SKM-1 (cell line): ENCODE results near the gene LBHD2.

Experiments
- DNase-seq: peaks from one replicate; lab custom pipeline; 2025; ENCODE audit not compliant: unreplicated experiment; lab: John Stamatoyannopoulos, UW

The LBHD2 gene

GRCh38 chr14:103089386-103090335 lies 5.7 kb downstream of the LBHD2 start:
- DNase-seq = no peak

DNA sequence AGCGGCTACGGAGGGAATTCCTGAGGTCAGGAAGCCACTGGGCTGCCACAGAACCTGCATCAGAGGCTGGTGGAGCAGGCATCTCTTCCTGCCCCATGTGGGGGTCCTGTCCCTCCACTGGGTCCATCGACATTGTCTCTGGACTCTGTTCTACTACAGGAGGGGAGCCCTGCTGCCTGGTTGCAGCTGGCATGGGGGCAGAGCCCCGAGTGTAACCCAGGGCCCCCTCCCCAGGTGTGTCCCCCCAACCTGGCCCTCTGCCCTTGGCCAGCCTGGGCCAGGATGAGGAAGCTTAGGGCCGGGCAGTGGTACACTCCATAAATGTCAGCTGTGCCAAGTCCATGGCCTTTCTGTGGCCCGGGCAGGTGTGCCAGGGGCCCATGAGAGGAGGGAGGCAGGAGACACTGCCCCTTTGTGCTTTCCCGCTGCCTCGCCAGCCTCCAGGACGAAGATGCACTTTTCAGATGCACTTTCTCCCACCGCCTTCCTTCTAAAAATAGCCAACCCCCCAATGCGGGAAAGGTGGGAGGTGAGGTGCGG lies 6.5 kb downstream of the LBHD2 start:
- no peak for DNase-seq

- DNase-seq = no peak
These were observed 7.3 kb downstream of the LBHD2 start for GRCh38 chr14:103091041-103091882.

GRCh38 chr14:103091883-103092222 lies 7.8 kb downstream of the LBHD2 start:
- no peak for DNase-seq

DNA sequence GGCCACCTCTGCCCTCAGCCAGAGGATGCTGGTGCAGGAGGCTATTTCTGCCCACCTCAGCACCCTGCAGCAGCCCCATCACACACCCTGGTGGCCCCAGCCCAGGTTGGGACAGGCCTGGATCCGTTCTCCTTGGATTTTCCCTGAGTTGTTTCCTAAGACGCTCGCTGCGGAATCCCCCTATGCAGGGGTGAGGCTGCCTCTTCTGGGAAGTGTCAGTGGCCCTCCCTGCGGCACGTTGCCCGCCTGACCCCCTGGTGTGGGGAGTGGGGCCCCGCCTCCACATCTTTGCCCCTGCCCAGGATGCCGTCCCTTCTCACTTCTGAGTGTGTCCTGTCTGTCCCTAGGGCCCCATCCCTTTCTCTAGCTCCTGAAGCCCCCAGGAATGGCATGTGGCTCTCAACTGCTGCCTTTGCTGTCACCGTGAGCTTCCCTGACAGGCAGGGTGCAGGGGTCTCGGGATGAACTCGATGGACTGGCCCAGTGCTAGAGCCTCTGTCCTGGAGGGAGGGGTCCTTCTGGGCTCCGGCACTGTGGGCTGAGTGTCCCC lies 9.9 kb downstream of the LBHD2 start:
- DNase-seq = no peak

GRCh38 chr14:103094406-103095209 lies 10.6 kb downstream of the LBHD2 start, which contains the start of gene EXOC3L4:
TSS of gene EXOC3L4 (plus strand) at chr14:103094725. CDS start at chr14:103100220, 5,495 bp downstream.
- DNase-seq = no peak

DNA sequence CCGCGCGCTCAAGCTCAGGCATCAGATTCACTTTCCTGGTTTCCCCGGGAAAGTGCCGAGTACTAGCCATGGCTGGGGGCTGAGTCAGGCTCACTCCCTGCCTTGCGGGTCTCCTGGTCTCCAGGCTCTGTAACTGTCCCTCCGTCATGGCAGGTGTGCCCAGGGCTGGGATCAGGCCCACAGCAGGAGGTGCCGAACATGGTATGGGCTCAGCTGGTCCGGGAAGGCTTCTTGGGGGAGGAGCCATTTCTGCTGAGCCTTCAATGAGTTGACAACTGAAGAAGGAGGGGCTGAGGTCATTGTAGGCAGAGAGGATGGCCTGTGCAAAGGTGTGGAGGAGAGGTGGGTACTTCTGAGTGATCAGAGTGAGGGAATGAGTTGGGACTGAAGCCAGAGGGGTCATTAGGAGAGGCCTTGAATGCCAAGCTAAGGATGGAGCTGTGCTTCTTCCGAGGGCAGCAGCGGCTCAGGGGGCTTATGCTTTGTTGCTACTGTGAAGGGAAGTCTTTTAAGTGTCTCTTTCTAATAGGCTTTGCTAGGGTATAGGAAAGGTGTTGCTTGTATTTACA lies 11.3 kb downstream of the LBHD2 start:
- DNase-seq = no peak

DNA sequence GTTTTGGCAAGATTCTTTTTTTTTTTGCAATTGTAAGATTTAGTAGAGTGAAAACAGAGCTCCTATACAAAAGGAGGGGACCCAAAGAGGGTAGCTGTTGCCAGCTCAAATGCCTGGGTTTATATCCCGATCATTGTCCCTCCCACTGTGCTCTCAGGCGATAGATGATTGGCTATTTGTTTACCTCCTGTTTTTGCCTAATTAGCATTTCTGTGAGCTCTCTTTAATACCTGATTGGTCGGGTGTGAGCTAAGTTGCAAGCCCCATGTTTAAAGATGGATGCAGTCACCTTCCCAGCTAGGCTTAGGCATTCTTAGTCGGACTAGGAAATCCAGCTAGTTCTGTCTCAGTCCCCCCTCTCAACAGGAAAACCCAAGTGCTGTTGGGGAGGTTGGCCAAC lies 12.4 kb downstream of the LBHD2 start:
- DNase-seq = no peak

DNA sequence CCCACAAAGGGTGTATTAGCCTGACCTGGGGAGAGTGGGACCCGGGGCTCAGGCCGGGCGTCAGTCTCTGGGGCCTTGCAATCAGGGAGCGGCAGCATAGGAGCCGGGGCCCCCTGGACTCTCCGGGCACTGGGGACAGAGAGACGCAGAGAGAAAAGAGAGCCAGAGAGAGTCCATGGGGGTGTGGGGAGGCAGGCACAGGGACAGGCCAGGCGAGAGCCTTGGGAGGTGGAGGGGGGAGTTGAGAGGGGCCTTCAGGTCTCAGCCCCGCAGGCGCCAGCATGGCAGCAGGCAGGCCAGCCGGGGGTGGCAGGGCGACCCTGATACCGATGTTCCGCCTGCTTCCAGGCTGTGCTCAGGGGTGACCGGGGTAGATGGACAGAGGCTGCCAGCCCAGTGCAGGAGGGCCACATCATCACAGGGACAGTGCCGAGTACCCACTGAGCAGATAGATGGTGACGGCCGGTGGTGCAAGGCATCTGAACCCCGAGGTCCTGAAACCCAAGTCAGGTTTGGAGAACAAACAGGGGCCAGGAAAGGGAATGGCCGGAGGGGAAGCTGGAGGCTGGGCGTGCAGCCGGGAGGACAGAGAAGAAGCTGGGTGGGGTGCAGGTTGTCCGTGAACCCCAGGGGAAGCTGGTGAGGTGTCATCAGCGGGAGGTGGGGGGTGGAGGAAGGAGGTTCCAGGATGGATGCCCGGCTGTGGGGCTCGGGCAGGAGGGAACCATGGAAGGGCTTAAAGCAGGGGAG lies 13.4 kb downstream of the LBHD2 start:
- no peak for DNase-seq

- DNase-seq = no peak
These were observed 14.3 kb downstream of the LBHD2 start for GRCh38 chr14:103097994-103098957.

GRCh38 chr14:103099081-103099732 lies 15.2 kb downstream of the LBHD2 start:
- no peak for DNase-seq

- no peak for DNase-seq
These were observed 15.8 kb downstream of the LBHD2 start for GRCh38 chr14:103099733-103100280.

GRCh38 chr14:103100281-103101121 lies 16.5 kb downstream of the LBHD2 start:
- no peak for DNase-seq

- no peak for DNase-seq
These were observed 17.4 kb downstream of the LBHD2 start for GRCh38 chr14:103101257-103101962.

- no peak for DNase-seq
These were observed 18.1 kb downstream of the LBHD2 start for GRCh38 chr14:103101963-103102688.
